GM18858 (cell line): ENCODE results near the gene ITSN1.

Experiments
- ATAC-seq: cut with Tn5 transposase; IDR thresholded peaks from one replicate; pipeline ENCODE4 v1.9.1; 2021; ENCODE audit not compliant: unreplicated experiment

The ITSN1 gene

GRCh38 chr21:33881689-33882440 lies 239.6 kb downstream of the ITSN1 start:
- no peak for ATAC-seq

- no peak for ATAC-seq
These were observed 240.8 kb downstream of the ITSN1 start for GRCh38 chr21:33883118-33883517.

- no peak for ATAC-seq
These were observed 242.3 kb downstream of the ITSN1 start for GRCh38 chr21:33884376-33885171.

GRCh38 chr21:33885172-33885514 lies 242.8 kb downstream of the ITSN1 start:
- no peak for ATAC-seq

- no peak for ATAC-seq
These were observed 244.0 kb downstream of the ITSN1 start for GRCh38 chr21:33886321-33886720.

GRCh38 chr21:33890187-33890586 lies 247.9 kb downstream of the ITSN1 start:
- no peak for ATAC-seq

- ATAC-seq: no peak
These were observed 250.6 kb downstream of the ITSN1 start for GRCh38 chr21:33892853-33893252.

GRCh38 chr21:33893917-33894316 lies 251.6 kb downstream of the ITSN1 start:
- ATAC-seq: no peak

- ATAC-seq: no peak
These were observed 252.5 kb downstream of the ITSN1 start for GRCh38 chr21:33894736-33895288.

GRCh38 chr21:33895356-33895755 lies 253.1 kb downstream of the ITSN1 start:
- no peak for ATAC-seq

GRCh38 chr21:33896691-33897090 lies 254.4 kb downstream of the ITSN1 start:
- ATAC-seq: no peak

GRCh38 chr21:33897098-33897497 lies 254.8 kb downstream of the ITSN1 start:
- ATAC-seq: no peak

GRCh38 chr21:33897739-33898138 lies 255.4 kb downstream of the ITSN1 start:
- ATAC-seq: no peak

- ATAC-seq: no peak
These were observed 256.3 kb downstream of the ITSN1 start for GRCh38 chr21:33898586-33898985.

- no peak for ATAC-seq
These were observed 256.9 kb downstream of the ITSN1 start for GRCh38 chr21:33899199-33899598.

GRCh38 chr21:33901412-33902288 lies 259.3 kb downstream of the ITSN1 start:
- ATAC-seq: no peak

- ATAC-seq: no peak
These were observed 260.0 kb downstream of the ITSN1 start for GRCh38 chr21:33902349-33902748.

GRCh38 chr21:33904041-33904440 lies 261.7 kb downstream of the ITSN1 start:
- no peak for ATAC-seq

- no peak for ATAC-seq
These were observed 266.5 kb downstream of the ITSN1 start for GRCh38 chr21:33908760-33909159.

GRCh38 chr21:33909756-33910155 lies 267.5 kb downstream of the ITSN1 start:
- no peak for ATAC-seq

GRCh38 chr21:33914188-33914587 lies 271.9 kb downstream of the ITSN1 start:
- ATAC-seq: no peak
